Nephron (organoid): Measurements from ENCODE around the gene TAS1R2.
"Not testable (repeated sequence)": the region's sequence is repeated elsewhere in the genome, so short reads cannot be mapped to it uniquely, and the experiment has no call there.

Experiments
- H3K27ac Mint-ChIP-seq, 3 experiments: 2 replicates each; pipeline ENCODE4 v1.8.0; 2020; ENCODE audit warnings: mixed read lengths in 3 of 3, mild to moderate bottlenecking in 2 of 3, moderate library complexity in 1 of 3
- H3K27me3 Mint-ChIP-seq: 2 replicates; pipeline ENCODE4 v1.8.0; 2021; ENCODE audit warnings: low read depth, mild to moderate bottlenecking, moderate library complexity, mixed read lengths
- H3K36me3 Mint-ChIP-seq: 2 replicates; pipeline ENCODE4 v1.8.0; 2020; ENCODE audit warnings: low read depth, mixed read lengths
- H3K4me1 Mint-ChIP-seq: 2 replicates; pipeline ENCODE4 v1.8.0; 2020; ENCODE audit warnings: mixed read lengths
- H3K4me3 Mint-ChIP-seq, 3 experiments: 2 replicates each; pipeline ENCODE4 v1.8.0; 2020; ENCODE audit warnings: mild to moderate bottlenecking in 3 of 3, mixed read lengths in 3 of 3, moderate library complexity in 2 of 3
- H3K9me3 Mint-ChIP-seq: 2 replicates; pipeline ENCODE4 v1.8.0; 2020; ENCODE audit warnings: mixed read lengths
- CTCF ChIP-seq, 3 experiments: fragments of 200-600 bp; sonication (generic); IDR thresholded peaks; one replicate each; pipeline ENCODE4 v1.5.0; 2021; ENCODE audit warnings: antibody characterized with exemption in 3 of 3; ENCODE audit not compliant: unreplicated experiment in 3 of 3

The TAS1R2 gene

GRCh38 chr1:18895317-18895716, 35.9 kb upstream of the TAS1R2 start:
- Mint-ChIP-seq H3K4me1 (peaks cover 21% of the 10 kb centered on the region), H3K4me3 (no peak overlapping the region), H3K27me3 (no peaks in the 10 kb centered on the region), H3K27ac (peak overlapping the region in 1 of 3 experiments; percentile 52), H3K36me3 (no peaks in the 10 kb centered on the region), H3K9me3 (no peaks in the 10 kb centered on the region)
- TF ChIP-seq CTCF (IDR thresholded peaks at IDR 0.05; ENCODE audit: unreplicated experiment in 3 of 3): no peak

- Mint-ChIP-seq H3K27me3 (no peaks in the 10 kb centered on the region), H3K36me3 (no peaks in the 10 kb centered on the region), H3K4me1 (peaks cover 8% of the 10 kb centered on the region)
Observed at GRCh38 chr1:18893120-18893519, 33.7 kb upstream of the TAS1R2 start.

GRCh38 chr1:18891858-18892257, 32.4 kb upstream of the TAS1R2 start:
- not testable (repeated sequence) for H3K9me3 Mint-ChIP-seq, H3K36me3 Mint-ChIP-seq, H3K27me3 Mint-ChIP-seq, H3K4me1 Mint-ChIP-seq, H3K27ac Mint-ChIP-seq, H3K4me3 Mint-ChIP-seq

More at GRCh38 chr1:18893120-18893519, 33.7 kb upstream of the TAS1R2 start:
- no peak overlapping the region for H3K27ac Mint-ChIP-seq
- no peak for TF ChIP-seq CTCF (IDR thresholded peaks at IDR 0.05; ENCODE audit: unreplicated experiment in 3 of 3)
- no peaks in the 10 kb centered on the region for H3K9me3 Mint-ChIP-seq
- no peak overlapping the region for H3K4me3 Mint-ChIP-seq

GRCh38 chr1:18891426-18891780, 31.9 kb upstream of the TAS1R2 start:
- peaks cover 3% of the 10 kb centered on the region for H3K36me3 Mint-ChIP-seq
- no peak overlapping the region for H3K4me3 Mint-ChIP-seq
- H3K4me1 Mint-ChIP-seq: peaks cover 8% of the 10 kb centered on the region
- H3K9me3 Mint-ChIP-seq: no peaks in the 10 kb centered on the region
- H3K27me3 Mint-ChIP-seq: no peaks in the 10 kb centered on the region
- H3K27ac Mint-ChIP-seq: no peak overlapping the region
- no peak for TF ChIP-seq CTCF (IDR thresholded peaks at IDR 0.05; ENCODE audit: unreplicated experiment in 3 of 3)

- Mint-ChIP-seq H3K36me3 (peaks cover 3% of the 10 kb centered on the region), H3K27me3 (no peaks in the 10 kb centered on the region), H3K9me3 (no peaks in the 10 kb centered on the region), H3K4me3 (no peak overlapping the region), H3K4me1 (peaks cover 8% of the 10 kb centered on the region), H3K27ac (no peak overlapping the region)
- TF ChIP-seq CTCF (IDR thresholded peaks at IDR 0.05; ENCODE audit: unreplicated experiment in 3 of 3): no peak
Observed at GRCh38 chr1:18890706-18891425, 31.4 kb upstream of the TAS1R2 start.

GRCh38 chr1:18886003-18886335, 26.5 kb upstream of the TAS1R2 start:
- H3K4me3 Mint-ChIP-seq: no peak overlapping the region
- no peak overlapping the region for H3K27ac Mint-ChIP-seq
- peaks cover 16% of the 10 kb centered on the region for H3K4me1 Mint-ChIP-seq
- no peak for TF ChIP-seq CTCF (IDR thresholded peaks at IDR 0.05; ENCODE audit: unreplicated experiment in 3 of 3)
- H3K27me3 Mint-ChIP-seq: peaks cover 22% of the 10 kb centered on the region
- peaks cover 12% of the 10 kb centered on the region for H3K36me3 Mint-ChIP-seq
- no peaks in the 10 kb centered on the region for H3K9me3 Mint-ChIP-seq
